Dedifferentiated amniotic fluid mesenchymal stem cell (primary cell): ENCODE measurements around the gene TXN.
A peak's percentile ranks its signal among the peaks of the same experiment; 100 is the strongest.
"Not testable (repeated sequence)": the region's sequence is repeated elsewhere in the genome, so short reads cannot be mapped to it uniquely, and the experiment has no call there.

Source experiments
- DNase-seq: peaks from one replicate; pipeline ENCODE4 v3.0.0-alpha.2; 2016; ENCODE audit errors: extremely low spot score

Gene TXN

DNA sequence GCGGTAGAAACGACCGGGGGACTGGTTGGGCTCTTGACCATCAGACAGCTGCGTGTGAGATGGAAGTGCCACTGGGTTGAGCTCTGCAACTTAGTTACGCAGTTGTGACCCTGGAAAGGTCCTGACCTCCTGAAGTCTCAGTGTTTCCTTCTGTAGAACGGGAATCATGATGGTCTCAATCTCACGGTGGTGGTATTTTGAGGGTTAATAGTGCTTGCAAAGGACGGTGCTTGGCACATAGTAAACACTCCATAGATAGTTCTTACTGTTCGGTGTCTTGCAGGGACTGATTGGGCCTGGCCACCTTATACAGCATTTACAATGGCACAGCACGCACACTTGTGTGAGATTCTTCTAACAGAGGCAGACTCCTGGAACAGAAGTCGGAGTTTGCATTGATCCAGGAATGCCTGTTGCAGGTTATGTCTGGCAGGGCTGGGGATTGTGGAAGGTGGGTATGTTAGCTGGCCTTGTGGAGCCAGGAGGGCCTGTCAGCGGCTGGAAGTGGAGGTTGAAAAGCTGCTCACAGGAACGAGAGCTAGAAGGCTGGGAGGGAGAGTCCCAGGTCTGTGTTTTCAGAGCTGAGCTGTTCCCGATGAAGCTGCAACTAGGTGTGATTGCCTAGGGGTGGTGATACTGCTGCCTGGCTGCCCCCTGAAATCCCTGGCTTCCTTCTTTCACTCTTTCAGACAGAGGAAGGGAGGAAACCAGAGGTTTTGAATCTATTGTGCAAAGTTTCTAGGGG lies 962 bp upstream of the TXN start:
- DNase-seq = no peak

DNA sequence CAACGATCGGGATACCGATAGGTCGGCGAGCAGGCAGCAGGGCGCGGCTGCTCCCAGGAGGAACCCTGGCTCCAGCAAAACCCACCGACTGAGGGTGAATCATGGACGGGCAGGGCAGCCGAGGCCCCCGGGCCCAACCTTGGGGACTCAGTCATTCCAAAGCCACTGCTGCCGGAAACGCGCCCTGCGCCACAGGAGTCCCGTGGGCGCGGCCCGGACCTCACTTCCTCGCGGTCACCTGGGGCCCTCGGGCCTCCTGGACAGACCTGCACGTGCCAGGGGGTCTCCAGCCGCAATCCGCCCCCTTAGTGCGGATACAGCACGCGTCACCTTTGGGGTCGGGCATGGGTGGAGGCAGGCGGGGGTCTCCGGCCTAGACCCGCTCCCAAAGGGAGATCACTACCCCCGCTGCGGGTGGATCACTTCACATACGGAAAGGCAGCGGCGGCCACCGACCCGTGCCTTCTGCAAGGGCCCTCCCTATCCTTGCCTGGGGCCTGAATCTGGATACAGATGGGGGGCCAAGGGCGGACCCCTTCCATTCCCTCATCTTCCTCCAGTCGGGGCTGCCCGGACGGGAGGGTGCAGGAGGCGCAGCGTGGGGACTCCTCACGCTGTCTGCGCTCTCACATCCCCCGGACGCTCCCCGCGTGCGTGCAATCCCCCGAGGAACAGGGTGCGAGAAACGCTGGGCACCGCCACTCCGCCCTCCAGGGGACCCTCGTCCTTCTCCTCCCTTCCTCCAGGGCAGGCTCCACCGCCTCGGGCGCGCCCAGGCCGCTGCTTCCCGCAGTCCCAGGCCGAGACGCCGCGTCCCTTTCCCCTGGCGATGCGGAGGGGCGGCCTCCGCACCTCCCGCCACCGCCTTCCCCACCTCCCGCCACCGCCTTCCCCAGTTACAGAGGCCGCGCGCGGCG lies 586 bp downstream of the TXN start:
- peak; percentile 49 for DNase-seq

DNA sequence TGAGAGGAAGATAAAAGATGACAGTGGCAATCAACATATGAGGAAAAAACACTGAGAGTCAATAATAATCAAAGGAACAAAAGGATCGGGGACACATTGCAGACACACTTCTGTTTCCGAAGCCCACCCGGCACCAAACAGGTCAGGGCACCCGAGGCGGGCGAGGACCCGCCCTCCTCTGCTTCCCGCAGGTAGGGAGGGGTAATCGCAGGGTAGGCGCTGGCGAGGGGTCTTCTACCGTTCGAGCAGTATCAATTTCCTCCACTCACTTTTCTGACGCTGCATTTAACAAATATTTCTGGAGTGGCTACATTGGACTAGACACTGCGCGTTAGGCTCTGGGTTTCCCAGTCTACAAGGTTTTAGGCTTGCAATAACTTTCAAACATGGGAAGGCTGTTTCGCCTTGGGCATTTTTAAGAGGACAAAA lies 1.3 kb downstream of the TXN start:
- DNase-seq = no peak

DNA sequence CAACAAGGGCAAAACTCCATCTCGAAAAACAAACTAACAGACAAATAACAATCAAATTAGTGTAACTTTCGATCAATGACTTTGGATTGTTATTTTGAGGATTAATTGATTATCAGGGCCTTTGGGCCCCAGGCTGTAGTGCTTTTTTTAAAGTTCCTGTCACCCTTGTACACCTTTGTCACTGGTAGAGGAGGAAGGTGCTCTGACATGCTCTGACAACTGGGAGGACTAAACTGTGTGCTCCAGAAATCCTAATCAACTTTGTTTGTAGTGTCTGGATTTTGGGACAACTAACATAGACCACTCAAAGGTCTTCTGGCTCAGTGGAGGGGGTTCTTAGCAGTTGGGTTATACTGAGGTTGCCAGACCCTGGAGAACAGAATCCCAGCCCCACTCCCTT lies 1.8 kb downstream of the TXN start:
- DNase-seq = no peak

DNA sequence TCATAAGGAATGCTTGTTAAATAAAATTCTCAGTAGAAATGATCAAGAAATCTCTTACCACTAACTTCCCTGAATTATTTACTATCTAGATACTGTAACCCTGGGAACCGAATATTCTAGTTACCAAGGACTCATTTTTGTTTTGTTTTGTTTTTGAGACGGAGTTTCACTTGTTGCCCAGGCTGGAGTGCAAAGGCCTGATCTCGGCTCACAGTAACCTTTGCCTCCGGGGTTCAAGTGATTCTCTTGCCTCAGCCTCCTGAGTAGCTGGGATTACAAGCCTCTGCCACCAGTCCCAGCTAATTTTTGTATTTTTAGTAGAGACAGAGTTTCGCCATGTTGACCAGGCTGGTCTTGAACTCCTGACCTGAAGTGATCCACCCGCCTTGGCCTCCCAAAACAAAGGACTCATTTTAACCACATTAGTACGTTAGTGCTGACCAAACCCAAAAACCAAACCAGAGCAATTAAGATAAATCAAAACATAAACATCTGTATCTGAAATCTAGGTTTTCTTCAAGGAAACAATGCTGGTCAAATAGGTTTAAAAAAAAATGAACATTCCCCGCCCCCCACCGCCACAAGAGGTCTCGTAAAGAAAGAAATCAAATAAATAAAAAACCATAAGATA lies 3.7 kb downstream of the TXN start:
- DNase-seq = no peak

DNA sequence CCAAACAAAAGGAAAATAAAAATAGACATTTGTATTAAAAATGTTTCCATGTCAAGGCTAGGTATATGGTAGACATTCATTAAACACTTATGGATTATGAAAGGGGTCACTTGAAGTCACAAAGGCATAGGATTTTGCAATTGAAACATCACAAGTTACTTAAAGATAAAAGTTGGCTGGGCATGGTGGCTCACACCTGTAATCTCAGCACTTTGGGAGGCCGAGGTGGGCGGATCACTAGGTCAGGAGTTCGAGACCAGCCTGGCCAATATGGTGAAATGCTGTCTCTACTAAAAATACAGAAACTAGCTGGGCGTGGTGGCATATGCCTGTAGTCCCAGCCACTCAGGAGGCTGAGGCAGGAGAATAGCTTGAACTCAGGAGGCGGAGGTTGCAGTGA lies 4.5 kb downstream of the TXN start:
- not testable (repeated sequence) for DNase-seq

DNA sequence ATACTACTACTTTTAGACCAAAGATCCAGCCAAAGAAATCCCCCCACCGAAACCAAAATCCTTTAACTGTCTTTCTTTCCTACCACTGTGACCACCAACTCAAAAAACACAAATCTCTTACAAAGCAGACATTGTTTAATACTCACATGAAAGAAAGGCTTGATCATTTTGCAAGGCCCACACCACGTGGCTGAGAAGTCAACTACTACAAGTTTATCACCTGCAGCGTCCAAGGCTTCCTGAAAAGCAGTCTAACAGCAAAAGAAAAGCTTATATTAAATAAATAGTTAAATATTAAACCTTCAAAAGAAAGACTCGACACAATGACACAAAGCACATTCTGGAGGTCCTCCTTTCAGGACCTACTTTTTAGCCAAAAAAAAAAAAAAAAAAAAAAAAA lies 5.1 kb downstream of the TXN start:
- no peak for DNase-seq

DNA sequence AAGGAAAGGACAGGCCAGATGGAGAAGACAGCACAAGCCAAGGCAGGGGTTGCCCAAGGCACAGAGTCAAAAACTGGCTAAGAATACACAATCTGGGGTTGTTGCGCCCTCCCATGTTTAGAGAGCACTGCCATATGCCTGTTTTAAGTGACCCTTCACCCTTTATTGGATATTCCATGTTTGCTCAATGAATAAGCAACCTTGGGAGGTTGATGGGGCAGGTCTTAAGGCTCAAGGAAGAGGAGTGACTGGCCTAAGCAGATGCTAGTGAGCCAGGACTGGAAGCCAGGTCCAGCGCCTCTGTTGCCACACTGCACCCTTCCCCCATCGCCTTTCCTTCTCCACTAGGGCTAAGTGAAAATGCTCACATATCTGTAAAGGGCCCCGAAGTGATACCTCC lies 6.7 kb downstream of the TXN start:
- DNase-seq = no peak

DNA sequence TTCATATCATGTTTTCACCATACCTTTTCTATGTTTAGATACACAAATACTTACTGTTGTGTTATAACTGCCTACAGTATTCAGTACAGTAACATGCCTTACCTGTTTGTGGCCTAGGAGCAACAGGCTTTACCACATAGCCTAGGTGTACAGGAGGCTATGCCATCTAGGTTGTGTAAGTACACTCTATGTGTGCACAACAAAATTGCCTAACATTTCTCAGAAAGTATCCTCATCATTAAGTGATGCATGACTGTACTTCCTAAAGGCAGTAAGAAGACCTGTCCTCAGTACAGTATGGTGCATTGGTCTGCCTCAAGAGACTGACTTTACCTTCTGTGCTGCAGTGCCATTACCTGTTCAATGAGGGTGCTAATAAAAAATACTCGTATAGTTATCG lies 7.9 kb downstream of the TXN start:
- DNase-seq = no peak

DNA sequence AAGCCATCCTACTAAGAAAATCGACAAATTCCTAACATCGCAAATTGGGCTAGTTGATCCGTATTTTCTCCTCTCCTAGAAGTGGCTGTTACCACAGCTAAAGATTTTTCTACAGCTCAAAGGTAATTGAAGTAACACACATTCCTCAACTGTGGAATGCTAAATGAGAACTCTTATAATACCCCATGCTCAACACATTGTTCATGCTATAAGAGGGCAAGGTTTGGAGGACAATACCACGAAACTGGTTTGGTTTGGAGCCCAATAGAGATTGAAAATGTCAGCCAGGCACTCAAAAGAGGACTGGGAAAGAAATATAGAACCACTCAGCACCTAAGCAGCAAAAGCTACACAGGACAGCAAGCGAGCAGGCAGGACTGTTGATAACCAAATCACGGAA lies 10.1 kb downstream of the TXN start:
- DNase-seq = no peak

DNA sequence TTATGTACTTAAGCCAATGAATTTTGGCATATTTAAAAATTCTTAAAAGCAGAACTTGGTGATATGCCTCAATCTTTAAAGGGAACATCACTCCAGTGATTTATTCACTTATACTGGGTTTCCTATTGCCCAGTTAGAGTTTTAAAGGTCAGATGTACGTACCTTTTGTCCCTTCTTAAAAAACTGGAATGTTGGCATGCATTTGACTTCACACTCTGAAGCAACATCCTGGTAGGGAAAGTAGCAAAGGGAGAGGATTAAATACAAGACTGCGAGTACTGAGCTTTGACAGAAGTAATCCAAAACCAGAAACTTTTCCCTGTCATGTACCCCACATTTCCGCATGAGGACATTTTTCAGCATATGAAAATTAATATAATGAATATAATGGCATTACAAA lies 11.7 kb downstream of the TXN start:
- DNase-seq = no peak

DNA sequence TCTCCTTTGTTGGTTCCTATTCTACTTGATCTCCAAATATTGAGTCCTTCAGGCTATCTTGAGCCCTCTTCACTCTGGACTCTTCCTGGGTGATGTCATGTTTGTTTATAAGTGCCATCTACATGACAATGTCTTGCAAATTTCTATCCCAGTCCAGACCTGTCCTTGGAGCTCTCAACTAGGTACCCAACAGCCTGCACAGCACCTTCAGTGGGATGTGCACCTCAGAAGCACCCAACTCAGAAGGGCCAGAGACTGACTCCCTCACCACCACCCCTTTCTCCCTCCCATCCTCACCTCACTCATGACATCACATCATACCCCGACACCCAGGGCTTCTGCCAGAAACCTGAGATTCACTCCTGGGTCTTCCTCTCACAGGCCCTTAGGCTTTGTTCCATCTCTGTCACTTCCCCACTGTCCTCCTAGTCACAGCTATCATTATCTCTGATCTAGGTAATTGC lies 14.4 kb downstream of the TXN start:
- no peak for DNase-seq

DNA sequence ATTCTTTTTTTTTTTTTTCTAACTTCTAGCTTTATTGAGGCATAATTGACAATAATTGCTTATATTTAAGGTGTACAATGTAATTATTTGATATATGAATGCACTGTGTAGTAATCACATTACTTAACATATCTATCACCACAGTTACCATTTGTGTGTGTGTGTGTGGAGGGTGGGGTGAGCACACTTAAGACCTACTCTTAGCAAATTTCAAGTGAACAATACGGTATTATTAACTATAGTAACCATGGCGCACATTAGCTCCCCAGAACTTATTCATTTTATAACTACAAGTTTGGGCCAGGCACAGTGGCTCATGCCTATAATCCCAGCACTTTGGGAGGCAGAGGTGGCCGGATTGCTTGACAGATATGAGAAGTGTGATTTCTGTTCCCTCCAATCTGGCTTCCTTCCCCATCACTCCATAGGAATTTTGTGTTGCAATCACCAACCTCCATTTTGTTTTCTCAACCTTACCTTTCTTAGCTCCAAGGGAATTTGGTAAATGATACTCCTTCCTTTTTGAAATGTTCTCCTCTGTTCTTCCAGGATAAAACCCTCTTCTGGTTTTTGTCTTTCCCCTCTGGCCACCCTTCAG lies 14.9 kb downstream of the TXN start:
- DNase-seq = no peak

DNA sequence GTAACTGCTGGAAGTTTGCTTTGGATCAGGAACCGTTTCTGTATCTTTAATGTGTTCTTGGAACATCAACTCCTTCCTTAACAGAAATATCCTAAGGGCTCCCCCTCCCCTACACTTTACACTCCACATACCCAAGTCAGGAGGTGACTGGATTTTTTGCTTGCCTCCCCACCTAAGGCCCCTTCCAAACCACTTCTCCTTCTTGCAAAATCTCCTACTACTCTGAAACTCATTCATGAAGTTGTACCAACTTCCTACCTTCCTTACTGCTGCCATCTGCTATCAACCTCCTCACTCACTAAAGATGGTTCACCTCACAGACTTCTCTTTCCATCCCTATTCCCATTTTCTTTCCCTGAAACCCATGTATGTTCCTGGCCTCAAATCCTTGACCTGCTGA lies 16.1 kb downstream of the TXN start:
- DNase-seq = no peak

DNA sequence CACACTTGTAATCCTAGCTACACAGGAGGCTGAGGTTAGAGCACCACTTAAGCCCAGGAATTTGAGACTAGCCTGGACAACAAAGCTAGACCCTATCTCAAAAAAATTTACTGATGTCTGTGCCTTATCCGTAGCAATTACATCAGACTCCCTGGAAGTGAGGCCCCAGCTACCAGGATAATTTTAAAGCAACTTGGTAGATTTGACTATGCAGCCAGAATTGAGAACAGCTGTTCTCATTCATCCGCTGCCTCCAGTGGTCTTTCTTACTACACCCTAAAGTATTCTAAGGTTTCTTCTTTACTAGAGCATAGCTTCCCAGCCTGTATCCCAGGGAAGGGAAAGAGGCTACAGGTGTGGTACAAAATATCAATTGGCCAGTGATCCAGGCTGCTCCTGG lies 28.0 kb downstream of the TXN start:
- DNase-seq = no peak

DNA sequence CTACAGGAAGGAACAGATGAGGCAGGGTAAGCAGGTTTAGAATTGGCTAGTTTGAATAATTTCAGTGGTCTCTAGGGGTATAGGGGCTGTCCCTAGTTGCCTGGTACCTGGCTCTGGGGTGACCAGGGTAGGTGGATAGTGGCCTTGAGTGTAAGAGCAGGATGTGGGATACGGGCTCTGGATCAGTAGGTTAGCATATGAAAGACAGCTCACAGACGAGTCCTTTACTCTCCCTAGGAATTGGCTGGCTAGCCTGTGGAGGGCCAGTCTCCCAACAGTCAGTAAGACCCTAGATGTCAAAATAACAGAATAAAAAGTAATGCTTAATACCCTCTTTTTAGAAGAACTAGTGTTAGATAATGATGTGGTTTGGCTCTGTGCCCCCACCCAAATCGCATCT lies 31.7 kb downstream of the TXN start:
- no peak for DNase-seq

DNA sequence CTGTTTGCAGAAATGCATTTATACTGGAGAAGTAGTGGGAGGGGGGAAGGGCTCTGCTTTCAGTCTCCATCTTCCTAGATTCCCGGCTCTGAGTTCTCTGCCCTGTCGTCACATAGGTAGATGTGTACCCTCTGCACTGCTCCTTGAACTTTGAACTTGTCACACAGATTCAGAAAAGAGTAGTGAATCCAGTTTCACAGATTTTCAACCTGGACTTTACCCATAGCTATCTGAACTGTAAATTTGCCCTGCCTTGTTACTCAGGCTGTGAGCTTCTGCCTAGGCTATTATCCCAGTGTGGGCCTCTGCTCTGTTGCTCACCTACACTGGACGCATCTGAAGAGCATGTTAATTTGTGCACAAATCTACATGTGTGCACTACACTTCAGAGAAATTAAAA lies 35.5 kb downstream of the TXN start:
- no peak for DNase-seq

DNA sequence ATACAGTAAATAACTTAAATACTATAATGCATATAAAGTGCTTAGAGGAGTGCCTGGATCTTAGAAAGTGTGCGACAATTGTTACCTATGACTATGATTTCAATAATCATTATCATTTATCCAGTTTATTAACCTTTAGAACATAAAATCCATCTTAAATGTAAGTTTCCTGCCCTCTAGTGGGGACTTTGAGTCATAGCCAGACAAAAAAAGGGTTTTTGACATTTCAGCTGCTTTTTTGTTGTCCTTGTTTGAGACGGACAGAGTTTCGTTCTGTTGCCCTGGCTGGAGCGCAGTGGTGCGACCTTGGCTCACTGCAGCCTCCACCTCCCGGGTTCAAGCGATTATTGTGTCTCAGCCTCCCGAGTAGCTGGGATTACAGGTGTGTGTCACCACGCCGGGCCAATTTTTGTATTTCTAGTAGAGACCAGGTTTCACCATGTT lies 38.6 kb downstream of the TXN start:
- DNase-seq = peak; percentile 74

DNA sequence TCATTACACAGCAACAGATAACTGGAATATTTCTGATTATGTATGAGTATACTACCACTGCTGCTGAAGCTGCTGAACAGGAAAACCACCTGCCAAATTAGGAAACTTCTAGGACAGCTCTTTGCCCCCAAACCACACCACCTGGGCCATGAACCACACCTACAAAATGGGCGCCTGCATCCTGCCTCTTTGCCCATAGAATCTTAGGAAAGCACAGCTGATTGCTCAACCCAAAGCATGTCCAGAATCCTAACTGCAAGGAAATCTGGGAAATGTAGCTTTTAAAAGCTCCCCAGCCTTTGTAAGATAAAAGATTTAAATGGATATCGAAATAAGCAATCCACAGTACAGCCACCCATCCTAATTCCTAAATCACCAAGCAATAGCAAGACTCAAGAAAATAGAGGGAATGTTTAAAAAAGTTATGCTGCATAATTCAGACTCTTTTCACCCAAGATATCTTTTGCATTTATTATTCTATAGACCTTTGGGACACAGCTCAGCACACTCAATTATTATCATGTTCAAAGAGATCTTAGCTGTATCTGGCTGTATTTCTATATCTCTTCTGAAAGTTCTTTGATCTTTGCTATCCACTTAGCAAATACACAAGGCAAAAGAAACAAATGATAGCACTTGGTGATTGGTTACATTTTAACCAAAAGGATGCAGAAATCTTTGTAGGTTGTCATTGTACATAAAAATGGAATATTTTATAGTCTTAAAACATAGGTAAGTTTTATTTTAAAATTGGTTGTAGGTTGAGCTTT lies 41.5 kb downstream of the TXN start:
- DNase-seq = no peak

DNA sequence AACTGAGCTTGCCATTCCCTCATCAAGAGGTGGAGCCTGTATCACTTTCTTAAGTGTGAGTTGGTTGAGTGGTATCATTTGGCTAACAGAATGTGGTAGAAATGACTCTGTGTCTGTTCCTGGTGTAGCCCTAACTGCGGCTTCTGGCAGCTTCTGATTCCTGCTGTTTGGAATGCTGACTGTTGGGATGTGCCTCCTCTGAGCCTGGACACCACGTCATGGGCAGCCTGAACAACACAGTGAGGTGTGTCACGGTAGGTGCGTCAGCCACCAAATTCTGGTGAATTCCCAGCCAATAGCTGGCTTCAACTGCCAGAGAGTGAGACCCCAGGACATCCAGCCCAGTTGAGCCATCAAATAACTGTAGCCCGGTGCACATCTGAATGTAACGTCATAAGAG lies 42.2 kb downstream of the TXN start:
- no peak for DNase-seq

DNA sequence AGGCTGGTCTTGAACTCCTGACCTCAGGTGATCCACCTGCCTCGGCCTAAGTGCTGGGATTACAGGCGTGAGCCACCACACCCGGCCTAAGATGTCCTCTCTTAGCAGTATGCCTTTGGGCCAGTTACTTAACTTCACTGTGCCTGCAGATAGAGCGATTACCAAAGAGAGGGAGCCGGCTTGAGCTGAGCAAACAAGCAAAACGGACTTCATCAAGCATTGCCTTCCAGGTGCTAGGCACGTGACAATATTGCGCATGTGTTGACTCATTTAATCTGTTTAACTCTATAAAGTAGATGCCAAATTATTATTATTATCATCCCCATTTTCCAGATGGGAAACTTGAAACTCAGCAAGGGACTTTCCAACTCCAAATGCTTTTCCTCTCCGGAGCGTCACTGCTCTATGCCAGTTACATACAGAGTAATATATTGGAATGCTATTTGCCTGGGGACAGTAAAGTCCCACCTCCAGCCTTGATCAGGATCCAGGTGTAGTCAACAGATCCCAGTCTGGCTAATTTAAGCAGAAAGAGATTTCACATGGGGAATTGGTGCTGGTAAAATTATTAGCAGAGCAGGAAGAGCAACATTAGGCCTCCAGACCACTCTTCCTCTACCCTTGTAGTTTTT lies 42.8 kb downstream of the TXN start:
- DNase-seq = no peak
